H9 (cell line): ENCODE results near the gene CDKAL1. TPM values are rescaled to one million over a fixed set of nuclear protein-coding genes. Genes with fewer than 3 reads are reported as not detected.

Experiments
- DNase-seq: peaks from one replicate; pipeline ENCODE4 v3.0.0-alpha.2; 2017
- H2AFZ ChIP-seq: one replicate; pipeline ENCODE4 v1.6.1; 2013; ENCODE audit warnings: mild to moderate bottlenecking, low read length, control low read depth, moderate library complexity
- H2AK5ac ChIP-seq: 2 replicates; pipeline ENCODE4 v1.6.1; 2013; ENCODE audit warnings: low read length, control low read depth, mixed read lengths; ENCODE audit not compliant: insufficient read length
- H2BK120ac ChIP-seq: one replicate; pipeline ENCODE4 v1.6.1; 2013; ENCODE audit warnings: low read depth, mild to moderate bottlenecking, low read length, control low read depth, inconsistent platforms; ENCODE audit not compliant: poor library complexity, severe bottlenecking
- H2BK12ac ChIP-seq: 2 replicates; pipeline ENCODE4 v1.6.1; 2013; ENCODE audit warnings: low read length, control low read depth, mixed read lengths, low read depth; ENCODE audit not compliant: insufficient read length
- H2BK15ac ChIP-seq: 2 replicates; pipeline ENCODE4 v1.6.1; 2013; ENCODE audit warnings: low read depth, low read length, control low read depth
- H2BK20ac ChIP-seq: one replicate; pipeline ENCODE4 v1.6.1; 2013; ENCODE audit warnings: low read depth, mild to moderate bottlenecking, low read length, control low read depth, inconsistent platforms; ENCODE audit not compliant: poor library complexity, severe bottlenecking
- H2BK5ac ChIP-seq: 2 replicates; pipeline ENCODE4 v1.6.1; 2013; ENCODE audit warnings: low read length, control low read depth, mixed read lengths; ENCODE audit not compliant: insufficient read length
- H3K14ac ChIP-seq: 2 replicates; pipeline ENCODE4 v1.6.1; 2013; ENCODE audit warnings: low read length, control low read depth; ENCODE audit not compliant: insufficient read depth
- H3K18ac ChIP-seq: 2 replicates; pipeline ENCODE4 v1.6.1; 2013; ENCODE audit warnings: low read depth, mild to moderate bottlenecking, mixed read lengths, low read length, control low read depth; ENCODE audit not compliant: insufficient read length
- H3K23ac ChIP-seq: 2 replicates; pipeline ENCODE4 v1.6.1; 2013; ENCODE audit warnings: low read length, control low read depth, mixed read lengths, low read depth; ENCODE audit not compliant: insufficient read length
- H3K23me2 ChIP-seq: 2 replicates; pipeline ENCODE4 v1.6.1; 2013; ENCODE audit warnings: low read depth, mild to moderate bottlenecking, mixed read lengths, low read length, control low read depth; ENCODE audit not compliant: insufficient read length, poor library complexity, severe bottlenecking
- H3K27ac ChIP-seq: 2 replicates; pipeline ENCODE4 v1.5.1; 2013; ENCODE audit warnings: low read length, control low read depth, mixed read lengths, low read depth; ENCODE audit not compliant: insufficient read length
- H3K27me3 ChIP-seq: 2 replicates; pipeline ENCODE4 v1.6.1; 2013; ENCODE audit warnings: low read length, control low read depth, inconsistent platforms; ENCODE audit not compliant: insufficient read depth
- H3K4ac ChIP-seq: 2 replicates; pipeline ENCODE4 v1.6.1; 2013; ENCODE audit warnings: low read depth, mild to moderate bottlenecking, control low read depth, inconsistent platforms, low read length, moderate library complexity
- H3K4me1 ChIP-seq: 2 replicates; pipeline ENCODE4 v1.6.1; 2013; ENCODE audit warnings: low read length, control low read depth, inconsistent platforms; ENCODE audit not compliant: insufficient read depth
- H3K4me2 ChIP-seq: 2 replicates; pipeline ENCODE4 v1.6.1; 2013; ENCODE audit warnings: low read length, control low read depth, mixed read lengths; ENCODE audit not compliant: insufficient read length, insufficient read depth
- H3K56ac ChIP-seq: 2 replicates; pipeline ENCODE4 v1.6.1; 2013; ENCODE audit warnings: low read depth, mild to moderate bottlenecking, mixed read lengths, low read length, control low read depth; ENCODE audit not compliant: insufficient read length
- H3K79me1 ChIP-seq: 2 replicates; pipeline ENCODE4 v1.6.1; 2013; ENCODE audit warnings: low read depth, mild to moderate bottlenecking, moderate library complexity, low read length, control low read depth, inconsistent platforms; ENCODE audit not compliant: insufficient read depth, poor library complexity, severe bottlenecking
- H3K79me2 ChIP-seq: 2 replicates; pipeline ENCODE4 v1.6.1; 2013; ENCODE audit warnings: low read length, control low read depth, inconsistent platforms; ENCODE audit not compliant: insufficient read depth
- H3K9ac ChIP-seq: 2 replicates; pipeline ENCODE4 v1.6.1; 2013; ENCODE audit warnings: low read length, control low read depth, mixed read lengths; ENCODE audit not compliant: insufficient read length; ENCODE audit errors: extremely low read depth
- H3K9me3 ChIP-seq: one replicate; pipeline ENCODE4 v1.6.1; 2013; ENCODE audit warnings: low read depth, low read length, inconsistent platforms; ENCODE audit not compliant: control insufficient read depth
- H3T11ph ChIP-seq: one replicate; pipeline ENCODE4 v1.6.1; 2013; ENCODE audit warnings: mild to moderate bottlenecking, low read length, control low read depth, inconsistent platforms
- H4K20me1 ChIP-seq: one replicate; pipeline ENCODE4 v1.6.1; 2013; ENCODE audit not compliant: control insufficient read depth, insufficient read length, insufficient read depth
- H4K5ac ChIP-seq: 2 replicates; pipeline ENCODE4 v1.6.1; 2013; ENCODE audit warnings: low read depth, mild to moderate bottlenecking, mixed read lengths, low read length, control low read depth; ENCODE audit not compliant: insufficient read length
- H4K8ac ChIP-seq: replicated peaks from 2 replicates; pipeline ENCODE4 v1.6.1; 2013; ENCODE audit warnings: low read length, control low read depth, mixed read lengths, low read depth; ENCODE audit not compliant: insufficient read length
- H4K91ac ChIP-seq: 2 replicates; pipeline ENCODE4 v1.6.1; 2013; ENCODE audit warnings: low read depth, mild to moderate bottlenecking, moderate library complexity, mixed read lengths, low read length, control low read depth; ENCODE audit not compliant: insufficient read length
- H3K27ac Mint-ChIP-seq, 3 experiments: 2 replicates in 2 of 3; 3 replicates in 1 of 3; pipeline ENCODE4 v1.8.0; 2020 to 2021; ENCODE audit warnings: mixed read lengths in 3 of 3, mild to moderate bottlenecking in 1 of 3, moderate library complexity in 1 of 3
- H3K27me3 Mint-ChIP-seq: 2 replicates; pipeline ENCODE4 v1.8.0; 2021; ENCODE audit warnings: low read depth, mild to moderate bottlenecking, moderate library complexity, mixed read lengths
- H3K36me3 Mint-ChIP-seq, 3 experiments: 2 replicates in 2 of 3; 3 replicates in 1 of 3; pipeline ENCODE4 v1.8.0; 2020 to 2021; ENCODE audit warnings: low read depth in 3 of 3, mixed read lengths in 3 of 3; ENCODE audit not compliant: insufficient read depth in 1 of 3
- H3K4me1 Mint-ChIP-seq, 2 experiments: 2 replicates each; pipeline ENCODE4 v1.8.0; 2020; ENCODE audit warnings: mixed read lengths in 2 of 2
- H3K4me3 Mint-ChIP-seq, 2 experiments: 2 replicates in 1 of 2; 3 replicates in 1 of 2; pipeline ENCODE4 v1.8.0; 2020 to 2021; ENCODE audit warnings: mild to moderate bottlenecking in 2 of 2, mixed read lengths in 2 of 2, moderate library complexity in 1 of 2
- H3K9me3 Mint-ChIP-seq, 2 experiments: 2 replicates in 1 of 2; 3 replicates in 1 of 2; pipeline ENCODE4 v1.8.0; 2020; ENCODE audit warnings: mild to moderate bottlenecking in 2 of 2, mixed read lengths in 2 of 2, moderate library complexity in 1 of 2
- WGBS: extraction: QIAGEN DNeasy Blood & Tissue Kit; methylation state at CpG from one replicate; pipeline ENCODE4 v1.1.7; 2013; ENCODE audit warnings: missing lambda C conversion rate, low lambda C conversion rate, mixed read lengths; ENCODE audit not compliant: insufficient read length; ENCODE audit errors: extremely low coverage; 5-methylcytosine and 5-hydroxymethylcytosine counted together
- total RNA-seq: library from RNA; stranded (reverse); gene quantifications from 2 replicates; pipeline ENCODE4 v1.2.1, GENCODE V29; 2021
- TF ChIP-seq, protein P1 (sequence below): fragments of 200-600 bp; sonication (generic); conservative IDR thresholded peaks from 3 replicates; pipeline ENCODE4 v1.8.0; 2021; ENCODE audit warnings: antibody characterized with exemption, mild to moderate bottlenecking

CDKAL1 gene
- total RNA-seq, 1 experiment from 2014 or later = 23.0 TPM

DNA sequence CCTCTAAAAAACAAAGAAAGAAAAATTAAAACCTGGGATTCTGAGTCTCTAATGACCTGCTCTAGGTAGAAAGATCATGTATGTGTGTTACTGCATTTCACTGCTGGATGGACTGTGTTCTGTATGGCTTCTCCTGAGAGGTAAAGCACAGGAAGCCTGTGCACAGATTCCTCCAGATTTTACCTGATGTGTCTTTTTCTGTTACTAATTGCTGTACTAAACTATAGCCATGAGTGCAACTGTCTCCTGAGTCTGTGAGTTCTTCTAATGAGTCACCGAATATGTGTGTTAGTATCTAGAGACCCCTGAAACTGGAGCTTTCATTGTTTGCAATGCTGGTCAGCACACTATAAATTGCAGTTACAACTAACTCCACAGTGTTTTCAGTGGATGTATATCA lies 270.8 kb downstream of the CDKAL1 start:
- TF ChIP-seq, protein P1, sequence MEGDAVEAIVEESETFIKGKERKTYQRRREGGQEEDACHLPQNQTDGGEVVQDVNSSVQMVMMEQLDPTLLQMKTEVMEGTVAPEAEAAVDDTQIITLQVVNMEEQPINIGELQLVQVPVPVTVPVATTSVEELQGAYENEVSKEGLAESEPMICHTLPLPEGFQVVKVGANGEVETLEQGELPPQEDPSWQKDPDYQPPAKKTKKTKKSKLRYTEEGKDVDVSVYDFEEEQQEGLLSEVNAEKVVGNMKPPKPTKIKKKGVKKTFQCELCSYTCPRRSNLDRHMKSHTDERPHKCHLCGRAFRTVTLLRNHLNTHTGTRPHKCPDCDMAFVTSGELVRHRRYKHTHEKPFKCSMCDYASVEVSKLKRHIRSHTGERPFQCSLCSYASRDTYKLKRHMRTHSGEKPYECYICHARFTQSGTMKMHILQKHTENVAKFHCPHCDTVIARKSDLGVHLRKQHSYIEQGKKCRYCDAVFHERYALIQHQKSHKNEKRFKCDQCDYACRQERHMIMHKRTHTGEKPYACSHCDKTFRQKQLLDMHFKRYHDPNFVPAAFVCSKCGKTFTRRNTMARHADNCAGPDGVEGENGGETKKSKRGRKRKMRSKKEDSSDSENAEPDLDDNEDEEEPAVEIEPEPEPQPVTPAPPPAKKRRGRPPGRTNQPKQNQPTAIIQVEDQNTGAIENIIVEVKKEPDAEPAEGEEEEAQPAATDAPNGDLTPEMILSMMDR = no peak
- peaks cover 8% of the 10 kb centered on the region in 2 experiments for H3K4me1 Mint-ChIP-seq

More for the DNA sequence above, 270.8 kb downstream of the CDKAL1 start:
- no peaks in the 10 kb centered on the region for H4K20me1 ChIP-seq
- H2BK15ac ChIP-seq = no peak overlapping the region
- WGBS = no CpG with 5 or more reads among the region's 1 CpG
- no peaks in the 10 kb centered on the region for H3K79me2 ChIP-seq
- Mint-ChIP-seq H3K9me3 (peaks cover 6 to 7% of the 10 kb centered on the region in 2 experiments), H3K27ac (peak overlapping the region in 2 of 3 experiments; percentile 11 to 49; a peak in 2 of 7 replicates), H3K27me3 (no peaks in the 10 kb centered on the region), H3K36me3 (peaks cover 9 to 16% (median 12%) of the 10 kb centered on the region in 3 experiments; a peak in 6 of 7 replicates), H3K4me3 (no peak overlapping the region)
- no peak overlapping the region for H3K9ac ChIP-seq
- H3K14ac ChIP-seq = no peak overlapping the region
- H2AK5ac ChIP-seq = no peak overlapping the region
- no peak overlapping the region for H2BK20ac ChIP-seq
- no peaks in the 10 kb centered on the region for H3K79me1 ChIP-seq
- H2BK5ac ChIP-seq = no peak overlapping the region
- H4K8ac ChIP-seq = no peak overlapping the region
- no peak for DNase-seq
- H2AFZ ChIP-seq = no peak overlapping the region
- no peak overlapping the region for H3K23ac ChIP-seq
- no peak overlapping the region for H3T11ph ChIP-seq
- no peak overlapping the region for H2BK120ac ChIP-seq
- H3K4me1 ChIP-seq = no peaks in the 10 kb centered on the region
- no peak overlapping the region for H4K5ac ChIP-seq
- no peaks in the 10 kb centered on the region for H3K27me3 ChIP-seq
- no peak overlapping the region for H4K91ac ChIP-seq
- H3K4me2 ChIP-seq = no peak overlapping the region
- H3K23me2 ChIP-seq = no peaks in the 10 kb centered on the region
- H3K9me3 ChIP-seq = no peaks in the 10 kb centered on the region
- H3K56ac ChIP-seq = no peak overlapping the region
- H3K18ac ChIP-seq = no peak overlapping the region
- H3K27ac ChIP-seq = no peak overlapping the region
- no peak overlapping the region for H2BK12ac ChIP-seq
- no peak overlapping the region for H3K4ac ChIP-seq
